Stimulated activated CD4-positive, alpha-beta T cell treated with anti-CD3 and anti-CD28 coated beads, Interleukin-12 subunit alpha, Interleukin-12 subunit beta, amount 100 ng/mL, for 4 hours (primary cell): ENCODE results near the gene KIAA0753.
"Not testable (repeated sequence)": the region's sequence is repeated elsewhere in the genome, so short reads cannot be mapped to it uniquely, and the experiment has no call there.

Source experiments
- DNase-seq: peaks from one replicate; pipeline ENCODE4 v3.0.0-alpha.2; 2020

Gene KIAA0753

DNA sequence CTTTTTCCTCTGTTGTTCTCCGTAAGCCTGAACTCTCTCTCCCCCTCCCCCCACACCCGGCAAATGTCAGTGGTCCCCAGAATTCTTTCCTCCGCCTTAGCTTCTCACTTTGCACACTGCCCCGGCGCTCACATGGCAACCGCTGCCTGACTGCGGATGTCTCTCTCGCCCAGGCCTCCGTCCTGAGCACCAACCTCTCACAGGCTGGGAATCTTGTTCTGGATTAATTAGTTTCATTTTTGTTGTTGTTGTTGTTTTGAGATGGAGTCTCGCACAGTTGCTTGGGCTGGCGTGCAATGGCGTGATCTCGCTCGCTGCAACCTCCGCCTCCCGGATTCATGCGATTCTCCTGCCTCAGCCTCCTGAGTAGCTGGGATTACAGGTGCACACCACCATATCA, 27.7 kb upstream of the KIAA0753 start:
- no peak for DNase-seq

DNA sequence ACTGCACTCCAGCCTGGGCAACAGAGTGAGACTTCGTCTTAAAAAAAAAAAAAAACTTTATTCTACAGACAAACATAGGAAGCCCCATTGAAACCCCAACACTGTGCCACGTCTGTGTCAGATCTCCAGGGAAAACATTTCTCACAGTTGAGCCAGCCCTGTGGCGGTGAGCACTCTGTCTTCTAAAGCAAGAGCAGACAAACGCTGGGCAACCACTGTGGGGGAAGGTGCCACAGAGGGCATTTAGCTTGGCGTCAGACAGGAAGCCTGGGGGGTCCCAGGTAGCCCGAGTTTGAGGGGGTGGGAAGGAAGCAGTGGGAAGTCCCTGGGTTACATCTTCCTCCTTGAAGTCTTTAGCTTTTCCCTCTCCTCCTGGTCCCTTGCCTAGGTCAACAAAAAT, 27.0 kb upstream of the KIAA0753 start:
- DNase-seq: no peak

DNA sequence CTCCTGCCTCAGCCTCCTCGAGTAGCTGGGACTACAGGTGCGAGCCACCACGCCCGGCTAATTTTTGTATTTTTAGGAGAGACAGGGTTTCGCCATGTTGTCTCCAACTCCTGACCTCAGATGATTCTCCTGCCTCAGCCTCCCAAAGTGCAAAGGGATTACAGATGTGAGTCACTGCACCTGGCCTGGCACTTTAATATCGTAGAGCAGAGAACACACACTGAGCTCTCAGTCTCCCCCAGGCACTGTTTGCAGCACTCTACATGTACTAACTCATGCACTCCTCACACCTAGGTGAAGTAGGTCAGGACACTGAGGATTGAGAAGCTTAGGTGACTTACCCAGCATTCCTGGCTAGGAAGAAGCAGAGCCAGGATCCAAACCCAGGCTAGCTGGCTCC, 26.0 kb upstream of the KIAA0753 start:
- DNase-seq: no peak

DNA sequence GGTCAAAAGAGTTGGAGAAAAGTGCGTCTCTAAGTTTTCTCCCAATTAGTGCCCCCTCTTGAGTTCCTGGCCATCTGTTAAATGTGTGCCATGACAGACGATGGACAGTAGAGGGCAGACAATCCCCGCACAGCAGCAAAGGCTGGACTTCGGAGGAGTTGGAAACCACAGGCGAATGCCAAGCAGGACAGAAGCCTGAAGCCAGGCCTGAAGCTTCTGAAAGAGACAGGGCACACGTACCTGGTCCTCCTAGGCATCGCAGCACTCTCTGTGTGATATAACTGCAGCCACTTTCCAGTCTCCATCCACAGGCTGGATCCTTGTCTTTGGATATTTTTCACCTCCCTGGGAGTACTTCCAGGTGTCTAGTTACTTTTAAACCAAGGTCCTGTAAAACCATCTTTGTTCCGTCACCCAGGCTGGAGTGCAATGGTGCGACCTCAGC, 25.6 kb upstream of the KIAA0753 start:
- DNase-seq: peak; percentile 31

DNA sequence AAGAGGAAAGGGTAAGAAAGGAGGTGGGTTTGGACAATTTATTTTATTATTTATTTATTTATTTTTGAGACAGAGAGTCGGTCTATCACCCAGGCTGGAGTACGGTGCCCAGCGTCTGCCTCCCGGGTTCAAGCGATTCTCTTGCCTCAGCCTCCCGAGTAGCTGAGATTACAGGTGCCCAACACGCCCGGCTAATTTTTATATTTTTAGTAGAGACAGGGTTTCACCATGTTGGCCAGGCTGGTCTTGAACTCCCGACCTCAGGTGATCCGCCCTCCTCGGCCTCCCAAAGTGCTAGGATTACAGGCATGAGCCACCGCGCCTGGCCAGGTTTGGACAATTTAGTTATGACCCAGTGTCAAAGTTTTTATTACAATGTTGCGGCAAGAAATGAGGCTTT, 22.7 kb upstream of the KIAA0753 start:
- not testable (repeated sequence) for DNase-seq

DNA sequence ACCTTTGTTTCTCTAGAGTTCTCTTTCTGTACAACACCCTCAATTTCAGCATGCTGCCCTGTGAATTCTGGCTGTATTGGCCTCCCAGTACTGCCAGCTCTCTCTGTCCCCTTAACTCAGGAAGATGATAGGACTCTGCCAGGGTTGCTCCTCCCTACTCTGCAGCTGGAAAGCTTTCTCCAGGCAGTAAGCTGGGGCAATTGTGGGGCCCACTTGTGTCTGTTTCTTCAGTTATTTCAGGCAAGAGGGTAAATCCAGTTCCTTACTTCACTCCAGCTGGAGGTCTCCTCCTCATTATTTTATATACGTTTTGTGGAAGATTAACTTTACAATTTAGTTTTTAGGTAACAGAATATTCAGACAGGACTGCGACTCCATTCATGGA, 20.9 kb upstream of the KIAA0753 start:
- no peak for DNase-seq

DNA sequence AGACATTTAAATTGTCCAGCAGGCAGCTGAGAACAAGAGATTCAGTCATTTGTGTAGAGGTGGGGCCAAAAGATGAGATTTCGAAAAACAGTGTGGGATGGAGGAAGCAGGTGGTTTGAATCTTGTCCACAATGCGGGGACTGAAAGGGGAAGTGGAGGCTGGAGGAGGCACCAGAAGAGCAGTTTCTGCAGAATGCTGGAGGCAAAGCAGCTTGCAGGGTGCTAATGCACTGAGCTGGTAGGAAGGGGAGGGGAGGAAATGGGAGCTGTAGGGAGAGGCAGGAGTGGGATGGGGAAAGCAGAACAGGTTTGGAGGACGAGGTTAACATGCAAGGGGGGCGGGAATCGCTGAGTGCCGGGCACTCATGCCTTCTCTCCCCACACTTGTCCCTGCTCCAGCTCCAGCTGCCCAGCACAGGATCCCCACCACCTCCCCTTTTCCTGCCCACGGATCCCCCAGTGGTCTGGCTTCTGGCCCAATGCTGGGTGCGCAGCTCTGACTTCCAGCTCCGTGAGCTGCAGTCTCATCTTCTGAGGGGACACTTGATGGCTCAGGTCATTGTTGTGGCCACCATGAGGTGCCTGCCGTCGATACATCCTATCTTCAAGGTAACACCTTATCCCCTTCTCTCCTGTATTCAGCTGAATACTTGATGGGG, 20.4 kb upstream of the KIAA0753 start:
- DNase-seq: no peak

DNA sequence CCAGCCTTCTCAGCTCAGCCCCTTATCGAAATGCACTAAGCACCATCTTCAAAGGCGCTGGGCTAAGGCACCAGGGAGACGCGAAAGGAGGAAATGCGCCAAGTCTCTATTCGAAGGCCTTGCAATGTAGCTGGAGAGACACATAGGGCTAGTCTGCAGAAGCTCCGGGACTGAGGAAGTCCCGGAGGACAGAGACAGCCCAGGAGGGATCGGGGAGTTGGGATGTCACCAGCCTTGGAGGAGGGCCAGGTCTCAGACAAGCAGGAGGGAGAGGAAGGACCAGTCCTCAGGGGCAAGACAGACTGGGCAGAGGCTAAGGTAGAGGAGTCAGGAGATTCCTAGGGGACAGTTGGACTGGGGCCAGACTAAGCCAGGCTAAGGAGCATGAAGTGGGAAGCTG, 19.6 kb upstream of the KIAA0753 start:
- no peak for DNase-seq

DNA sequence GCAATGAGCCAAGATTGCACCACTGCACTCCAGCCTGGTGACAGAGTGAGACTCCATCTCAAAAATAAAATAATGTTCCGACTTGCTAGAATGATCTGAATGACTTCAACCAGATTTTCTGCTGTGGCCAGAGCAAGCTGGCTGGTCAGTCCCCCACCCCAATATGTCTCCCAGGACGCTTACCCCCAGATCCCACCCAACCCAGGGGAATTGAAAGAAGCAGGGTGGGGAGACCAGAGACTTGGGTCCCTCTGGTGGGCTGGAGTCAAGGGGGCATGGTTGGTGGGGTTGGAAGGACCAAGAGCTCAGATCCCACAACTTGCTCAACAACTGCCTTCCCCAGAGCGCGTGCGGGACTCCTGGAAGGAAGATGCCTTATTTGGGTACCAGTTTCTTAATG, 17.9 kb upstream of the KIAA0753 start:
- not testable (repeated sequence) for DNase-seq

DNA sequence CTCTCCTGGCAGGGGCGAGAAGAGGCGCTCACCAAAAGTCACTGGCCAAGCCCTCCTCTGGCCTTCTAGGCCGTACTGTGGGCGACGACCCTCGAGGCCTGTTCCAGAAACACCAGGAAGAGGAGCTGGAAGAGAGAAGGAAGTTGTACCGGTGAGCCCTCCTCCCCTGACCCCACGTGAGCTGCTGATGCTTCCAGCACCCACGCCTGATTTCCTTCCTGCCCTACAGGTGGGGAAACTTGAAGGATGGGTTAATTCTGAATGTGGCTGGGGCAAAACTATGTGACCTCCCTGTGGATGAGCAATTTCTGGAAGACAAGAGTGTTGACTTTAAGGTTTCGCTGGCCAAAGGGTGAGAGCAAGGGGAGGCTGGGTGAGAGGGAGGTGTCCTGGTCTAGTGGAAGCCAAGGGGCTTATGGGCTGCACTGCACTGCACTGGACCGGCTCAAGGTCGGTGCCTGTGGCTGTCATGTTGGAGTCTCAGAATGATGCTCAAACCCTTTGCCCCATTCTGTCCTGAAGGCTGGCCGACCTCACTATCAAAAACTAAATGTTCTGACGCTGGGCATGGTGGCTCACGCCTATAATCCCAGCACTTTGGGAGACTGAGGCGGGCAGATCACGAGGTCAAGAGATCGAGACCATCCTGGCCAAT, 17.2 kb upstream of the KIAA0753 start:
- no peak for DNase-seq

DNA sequence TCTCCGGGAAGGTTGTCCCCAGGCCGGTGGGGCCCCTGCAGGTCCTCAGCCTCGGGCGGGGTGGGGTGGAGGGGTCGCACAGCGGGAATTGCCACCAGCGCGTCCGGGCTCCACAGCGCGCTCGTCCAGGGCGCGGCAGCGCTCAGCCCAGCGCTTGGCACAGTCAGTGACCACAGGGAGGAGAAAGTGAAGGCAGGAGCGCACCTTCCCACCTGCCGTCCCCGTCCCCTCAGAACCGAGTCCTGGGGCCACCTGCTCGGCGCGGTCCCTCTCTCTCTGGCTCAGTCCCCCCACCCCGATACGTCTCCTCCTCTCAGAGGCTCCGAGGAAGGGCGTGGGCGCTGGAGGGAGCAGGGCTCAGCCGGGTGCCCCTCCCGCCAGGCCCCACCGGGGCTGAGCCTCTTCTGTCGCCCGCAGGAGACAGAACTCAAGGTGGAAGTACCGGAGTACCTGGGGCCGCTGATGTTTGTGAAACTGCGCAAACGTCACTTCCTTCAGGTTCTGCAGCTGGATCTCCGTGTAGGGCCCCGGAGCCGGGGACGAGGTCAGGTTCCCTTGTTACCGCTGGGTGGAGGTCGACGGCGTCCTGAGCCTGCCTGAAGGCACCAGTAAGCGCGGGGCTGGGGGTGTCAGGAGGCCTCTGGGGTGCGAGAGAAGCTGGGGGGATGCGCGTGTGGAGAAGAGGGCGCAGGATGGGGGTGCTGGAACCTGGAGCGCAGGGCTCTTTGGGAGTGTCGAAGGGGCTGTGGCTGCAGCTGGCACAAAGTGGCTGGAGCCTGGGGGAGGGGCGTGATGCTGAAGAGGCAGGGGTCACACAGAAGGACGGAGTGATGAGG, 16.5 kb upstream of the KIAA0753 start:
- DNase-seq: peak; percentile 55

DNA sequence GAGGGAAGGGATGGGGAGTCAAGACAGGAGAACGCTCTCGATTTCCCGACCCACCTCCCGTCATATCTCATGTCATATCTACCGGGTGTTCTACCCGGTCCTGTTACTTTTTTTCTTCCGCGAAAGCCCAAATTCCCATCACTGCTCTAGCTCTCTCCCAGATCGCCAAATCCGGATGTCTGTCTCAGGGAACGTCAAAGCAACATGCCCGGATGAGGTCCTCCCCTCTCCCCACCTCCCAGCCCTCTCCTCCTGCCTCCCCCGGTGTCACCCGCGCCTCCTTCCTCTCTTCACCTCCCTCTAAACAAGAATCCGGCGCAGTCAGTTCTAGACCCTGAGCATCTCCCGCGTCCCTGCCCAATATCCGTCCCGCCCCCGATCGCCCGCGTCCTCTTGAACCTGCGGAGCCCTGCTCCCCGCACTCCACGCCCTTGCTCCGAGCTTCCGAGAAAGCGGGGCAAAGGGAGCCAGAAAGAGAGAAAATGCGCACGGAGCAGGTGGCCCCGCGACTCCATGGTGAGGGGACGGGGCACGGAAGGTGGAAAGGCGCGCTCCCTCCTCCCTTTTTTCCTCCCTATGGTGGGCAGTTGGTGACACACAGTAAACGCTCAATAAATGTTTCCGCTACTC, 15.3 kb upstream of the KIAA0753 start:
- not testable (repeated sequence) for DNase-seq

DNA sequence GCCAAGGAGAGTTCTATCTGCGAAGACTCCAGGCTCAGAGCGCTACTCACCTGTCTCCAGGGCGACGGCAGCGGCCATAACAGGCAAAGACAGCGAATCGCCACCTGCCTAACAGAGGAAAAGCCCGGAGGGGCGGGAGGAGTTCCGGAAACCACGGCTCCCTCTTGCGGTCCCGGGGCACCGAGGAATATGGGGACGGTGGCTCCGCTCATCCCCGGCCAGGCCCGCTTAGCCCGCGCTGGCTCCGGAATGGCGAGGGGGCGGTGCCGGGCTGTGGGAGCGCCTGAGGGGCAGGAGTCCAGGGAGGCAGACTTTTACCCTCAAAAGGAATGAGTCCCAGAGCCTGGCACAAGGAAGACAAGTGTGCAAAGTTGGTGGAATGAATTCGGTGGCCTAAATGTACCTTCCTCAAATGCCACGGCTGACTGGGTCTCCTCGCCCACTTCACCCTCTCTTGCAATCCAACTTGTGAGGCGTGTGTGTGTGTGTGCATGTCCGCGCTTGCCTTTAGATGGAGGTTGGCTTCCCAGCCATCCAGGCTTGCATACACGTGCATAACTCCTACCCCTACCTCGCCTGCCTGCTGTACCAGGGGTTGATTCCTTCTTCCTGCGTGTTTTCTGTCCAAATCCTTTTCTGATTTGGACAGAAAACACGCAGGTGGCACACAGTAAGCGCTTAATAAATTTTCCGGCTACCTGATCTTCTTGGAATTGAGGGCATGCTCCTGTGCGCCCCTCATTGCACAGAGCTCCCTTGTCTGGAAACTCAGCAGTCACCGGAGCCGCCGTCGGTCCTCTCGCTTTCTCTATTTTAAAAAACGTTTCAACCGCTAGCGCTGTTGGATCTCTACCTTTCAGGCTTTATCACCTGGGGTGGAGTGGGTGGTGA, 14.6 kb upstream of the KIAA0753 start:
- DNase-seq: no peak

DNA sequence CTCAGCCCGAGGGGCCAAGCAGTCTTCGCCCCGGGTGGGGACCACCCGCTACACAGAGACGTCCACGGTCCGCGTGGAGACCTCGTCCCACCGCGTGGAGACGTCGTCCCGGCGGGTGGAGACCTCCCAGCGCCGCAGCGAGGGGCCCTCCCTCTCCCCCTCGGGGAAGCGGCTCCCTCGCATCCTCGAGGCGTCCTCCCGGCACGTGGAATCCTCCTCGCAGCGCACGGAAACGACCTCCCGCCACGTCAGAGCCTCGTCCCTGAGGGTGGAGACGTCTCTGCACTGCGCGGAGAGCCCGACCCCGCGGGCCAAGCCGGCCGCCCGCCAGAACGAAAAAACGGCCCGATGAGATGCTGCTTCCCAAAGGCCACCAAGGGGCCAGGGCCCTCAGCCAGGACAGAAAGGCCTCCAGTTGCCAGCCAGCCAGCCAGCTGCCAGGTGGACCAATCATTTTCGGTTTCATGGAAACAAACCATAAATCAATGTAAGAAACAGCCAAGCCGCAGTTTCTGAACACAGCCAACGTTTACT, 11.5 kb upstream of the KIAA0753 start:
- peak; percentile 24 for DNase-seq

DNA sequence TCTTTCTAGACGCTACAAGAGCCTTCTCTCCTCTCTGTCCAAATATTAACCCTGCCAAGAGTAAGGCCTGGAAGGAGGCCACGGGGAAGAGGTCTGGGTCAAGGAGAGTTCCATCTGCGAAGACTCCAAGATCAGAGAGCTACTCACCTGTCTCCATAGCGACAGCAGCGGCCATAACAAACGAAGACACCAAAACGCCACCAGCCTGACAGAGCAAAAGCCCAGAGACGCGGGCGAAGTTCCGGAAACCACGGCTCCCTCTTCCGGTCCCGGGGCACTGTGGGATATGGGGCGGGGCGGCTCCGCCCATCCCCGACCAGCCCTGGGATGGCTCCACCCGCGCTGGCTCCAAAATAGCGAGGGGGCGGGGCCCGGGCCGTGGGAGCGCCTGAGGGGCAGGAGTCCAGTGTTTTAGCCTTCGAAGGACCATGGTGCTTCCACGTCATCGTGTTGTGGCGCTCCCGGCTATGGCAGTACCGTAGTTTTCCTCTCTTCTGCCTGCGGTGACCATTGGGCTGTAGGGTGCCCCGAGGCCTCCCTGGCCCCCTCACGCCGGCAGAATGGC, 10.9 kb upstream of the KIAA0753 start, which contains the start of the genes C17orf100 and MED31:
C17orf100 (plus strand) TSS at position 409 of the 565 bp plus-strand sequence; CDS start at position 561, 152 bp downstream.
MED31 (minus strand) TSS at position 252 of the 565 bp plus-strand sequence; CDS start at position 175, 77 bp downstream.
- peak; percentile 93 for DNase-seq

DNA sequence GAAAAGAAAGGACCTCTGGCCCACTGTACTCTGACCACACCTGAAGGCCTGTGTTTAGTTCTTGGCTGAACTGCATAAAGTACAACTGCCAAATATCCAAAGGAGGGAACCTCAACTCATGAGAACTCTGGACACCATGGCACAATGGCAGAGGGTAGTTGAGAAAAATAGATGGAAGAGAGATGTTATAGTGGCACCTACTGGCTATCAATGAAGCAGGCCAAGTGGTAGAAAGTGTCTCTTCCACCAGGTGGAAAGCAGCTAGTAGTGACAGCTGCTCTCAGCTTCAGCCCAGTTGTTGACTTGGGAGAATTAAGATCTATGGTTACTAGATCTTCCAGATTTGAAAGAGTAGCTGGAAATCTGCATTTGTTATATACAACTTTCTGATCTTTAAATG, 7.7 kb upstream of the KIAA0753 start:
- DNase-seq: no peak

DNA sequence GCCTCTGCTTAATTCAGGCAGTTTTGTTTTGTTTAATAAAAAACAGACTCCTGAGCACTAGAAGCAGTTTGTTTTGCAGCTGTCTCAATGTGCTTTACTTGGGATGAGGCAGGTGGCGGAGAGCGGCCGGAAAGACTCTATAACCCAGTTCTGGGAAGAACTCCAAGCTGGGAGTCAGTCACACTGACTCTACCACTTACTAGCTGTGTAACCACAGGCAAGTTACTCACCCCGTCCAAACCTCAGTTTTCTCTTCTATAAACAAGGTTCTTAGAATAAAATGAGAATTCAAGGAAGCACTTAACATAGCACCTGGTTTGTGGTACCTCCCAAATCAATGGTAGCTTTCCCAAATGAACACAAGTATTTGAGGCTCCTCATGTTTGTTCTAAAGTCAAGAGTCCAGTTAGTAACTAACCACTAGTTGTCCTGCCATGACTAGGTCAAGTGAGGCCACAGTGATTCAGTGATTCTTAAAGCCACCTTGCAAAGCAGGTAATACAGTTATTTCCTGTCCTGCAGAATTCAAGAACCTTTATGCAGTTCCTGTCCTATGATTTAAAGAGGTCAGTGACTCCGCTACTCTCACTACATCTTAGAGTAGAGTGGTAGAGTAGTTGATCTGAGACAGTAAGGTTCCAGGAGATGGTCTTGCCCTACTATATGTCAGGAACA, 3.1 kb upstream of the KIAA0753 start:
- DNase-seq: no peak

DNA sequence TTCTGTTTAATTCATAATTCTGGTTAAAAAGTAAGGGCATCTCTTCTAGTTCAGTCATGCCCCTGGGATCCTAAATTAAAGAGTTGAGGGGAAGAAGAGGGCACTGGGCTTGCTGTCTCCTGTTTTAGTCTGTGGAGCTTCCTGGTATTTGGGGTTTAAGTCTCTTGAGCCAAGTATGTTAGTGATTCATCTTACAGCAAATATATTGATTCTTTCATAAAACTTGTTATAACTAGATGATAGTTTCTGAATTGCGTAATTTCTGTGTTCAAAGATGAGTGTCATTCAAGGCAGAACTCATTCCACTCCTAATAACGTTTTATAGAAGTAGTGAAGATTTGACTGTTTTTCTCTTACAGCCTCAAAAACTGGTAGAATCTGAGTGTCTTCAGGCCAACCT, 2.1 kb upstream of the KIAA0753 start:
- no peak for DNase-seq

DNA sequence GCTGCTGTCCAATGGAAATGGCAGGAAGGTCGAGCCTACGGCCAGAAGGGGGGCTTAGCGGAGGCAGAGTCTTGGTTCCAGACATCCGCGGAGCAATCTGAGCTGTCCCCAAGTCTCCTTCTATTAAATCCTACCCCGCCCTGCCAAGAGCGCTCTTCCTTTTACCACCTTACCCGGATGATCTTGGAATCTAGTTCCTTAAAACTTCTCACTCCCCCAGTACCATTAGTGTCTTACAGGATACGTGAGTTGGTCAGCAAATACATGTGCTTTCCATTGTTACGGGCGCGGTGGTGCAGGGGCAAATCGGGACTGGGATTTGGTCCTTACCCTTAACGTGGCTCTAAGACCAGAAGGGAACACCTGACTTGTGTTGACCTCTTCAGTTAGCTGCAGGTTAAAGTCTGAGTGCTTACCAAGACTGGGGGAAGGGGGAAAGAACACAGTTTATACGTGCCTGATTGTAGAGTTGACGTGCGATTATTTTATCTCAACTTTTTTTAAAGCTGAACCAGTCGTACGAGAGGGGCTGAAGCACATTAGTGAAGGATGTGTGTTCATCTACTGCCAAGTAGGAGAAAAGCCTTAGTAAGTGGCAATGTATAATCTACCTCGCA, 844 bp upstream of the KIAA0753 start:
- DNase-seq: no peak
